ENCODE data around the gene NADK. TPM values are rescaled to one million over a fixed set of nuclear protein-coding genes. Genes with fewer than 3 reads are reported as not detected.

The NADK gene
- total and polyA plus RNA-seq, 2 of the 13 experiments (the other 11 are each of a cell fraction or from before 2014, with no cell fraction given): 56.6 to 60.1 TPM

- TF ChIP-seq, protein P1, sequence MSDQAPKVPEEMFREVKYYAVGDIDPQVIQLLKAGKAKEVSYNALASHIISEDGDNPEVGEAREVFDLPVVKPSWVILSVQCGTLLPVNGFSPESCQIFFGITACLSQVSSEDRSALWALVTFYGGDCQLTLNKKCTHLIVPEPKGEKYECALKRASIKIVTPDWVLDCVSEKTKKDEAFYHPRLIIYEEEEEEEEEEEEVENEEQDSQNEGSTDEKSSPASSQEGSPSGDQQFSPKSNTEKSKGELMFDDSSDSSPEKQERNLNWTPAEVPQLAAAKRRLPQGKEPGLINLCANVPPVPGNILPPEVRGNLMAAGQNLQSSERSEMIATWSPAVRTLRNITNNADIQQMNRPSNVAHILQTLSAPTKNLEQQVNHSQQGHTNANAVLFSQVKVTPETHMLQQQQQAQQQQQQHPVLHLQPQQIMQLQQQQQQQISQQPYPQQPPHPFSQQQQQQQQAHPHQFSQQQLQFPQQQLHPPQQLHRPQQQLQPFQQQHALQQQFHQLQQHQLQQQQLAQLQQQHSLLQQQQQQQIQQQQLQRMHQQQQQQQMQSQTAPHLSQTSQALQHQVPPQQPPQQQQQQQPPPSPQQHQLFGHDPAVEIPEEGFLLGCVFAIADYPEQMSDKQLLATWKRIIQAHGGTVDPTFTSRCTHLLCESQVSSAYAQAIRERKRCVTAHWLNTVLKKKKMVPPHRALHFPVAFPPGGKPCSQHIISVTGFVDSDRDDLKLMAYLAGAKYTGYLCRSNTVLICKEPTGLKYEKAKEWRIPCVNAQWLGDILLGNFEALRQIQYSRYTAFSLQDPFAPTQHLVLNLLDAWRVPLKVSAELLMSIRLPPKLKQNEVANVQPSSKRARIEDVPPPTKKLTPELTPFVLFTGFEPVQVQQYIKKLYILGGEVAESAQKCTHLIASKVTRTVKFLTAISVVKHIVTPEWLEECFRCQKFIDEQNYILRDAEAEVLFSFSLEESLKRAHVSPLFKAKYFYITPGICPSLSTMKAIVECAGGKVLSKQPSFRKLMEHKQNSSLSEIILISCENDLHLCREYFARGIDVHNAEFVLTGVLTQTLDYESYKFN (CRISPR knock-in tag; conservative IDR thresholded peaks at IDR 0.05): peak; percentile 41
- TF ChIP-seq TOPORS (CRISPR knock-in tag; IDR thresholded peaks at IDR 0.05) (no peak), HNF4A (CRISPR knock-in tag; IDR thresholded peaks at IDR 0.05) (peak; percentile 61), ZFP82 (CRISPR knock-in tag; IDR thresholded peaks at IDR 0.05; ENCODE audit: borderline replicate concordance) (no peak), FOXM1 (CRISPR knock-in tag; IDR thresholded peaks at IDR 0.05) (no peak), SAFB2 (CRISPR knock-in tag; IDR thresholded peaks at IDR 0.05; ENCODE audit: borderline replicate concordance, low read depth) (no peak), MZF1 (CRISPR knock-in tag; IDR thresholded peaks at IDR 0.05; ENCODE audit: borderline replicate concordance) (no peak), HES4 (CRISPR knock-in tag; IDR thresholded peaks at IDR 0.05; ENCODE audit: borderline replicate concordance) (no peak), ZBTB42 (CRISPR knock-in tag; IDR thresholded peaks at IDR 0.05) (no peak), ATF7 (IDR thresholded peaks at IDR 0.05) (no peak), ATF7 (CRISPR knock-in tag; IDR thresholded peaks at IDR 0.05) (no peak), ZFY (CRISPR knock-in tag; IDR thresholded peaks at IDR 0.05) (peak; percentile 58; the same call in 1 of the 2 replicates), SALL2 (CRISPR knock-in tag; IDR thresholded peaks at IDR 0.05) (0 out of 2 replicates have a peak, but pooled peaks have one; percentile 28), TBX2 (CRISPR knock-in tag; IDR thresholded peaks at IDR 0.05; ENCODE audit: borderline replicate concordance) (peak; percentile 73; the same call in 1 of the 2 replicates)
- TF ChIP-seq, protein P2, sequence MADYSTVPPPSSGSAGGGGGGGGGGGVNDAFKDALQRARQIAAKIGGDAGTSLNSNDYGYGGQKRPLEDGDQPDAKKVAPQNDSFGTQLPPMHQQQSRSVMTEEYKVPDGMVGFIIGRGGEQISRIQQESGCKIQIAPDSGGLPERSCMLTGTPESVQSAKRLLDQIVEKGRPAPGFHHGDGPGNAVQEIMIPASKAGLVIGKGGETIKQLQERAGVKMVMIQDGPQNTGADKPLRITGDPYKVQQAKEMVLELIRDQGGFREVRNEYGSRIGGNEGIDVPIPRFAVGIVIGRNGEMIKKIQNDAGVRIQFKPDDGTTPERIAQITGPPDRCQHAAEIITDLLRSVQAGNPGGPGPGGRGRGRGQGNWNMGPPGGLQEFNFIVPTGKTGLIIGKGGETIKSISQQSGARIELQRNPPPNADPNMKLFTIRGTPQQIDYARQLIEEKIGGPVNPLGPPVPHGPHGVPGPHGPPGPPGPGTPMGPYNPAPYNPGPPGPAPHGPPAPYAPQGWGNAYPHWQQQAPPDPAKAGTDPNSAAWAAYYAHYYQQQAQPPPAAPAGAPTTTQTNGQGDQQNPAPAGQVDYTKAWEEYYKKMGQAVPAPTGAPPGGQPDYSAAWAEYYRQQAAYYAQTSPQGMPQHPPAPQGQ (CRISPR knock-in tag; IDR thresholded peaks at IDR 0.05; ENCODE audit: borderline replicate concordance): no peak
- TF ChIP-seq, protein P3, sequence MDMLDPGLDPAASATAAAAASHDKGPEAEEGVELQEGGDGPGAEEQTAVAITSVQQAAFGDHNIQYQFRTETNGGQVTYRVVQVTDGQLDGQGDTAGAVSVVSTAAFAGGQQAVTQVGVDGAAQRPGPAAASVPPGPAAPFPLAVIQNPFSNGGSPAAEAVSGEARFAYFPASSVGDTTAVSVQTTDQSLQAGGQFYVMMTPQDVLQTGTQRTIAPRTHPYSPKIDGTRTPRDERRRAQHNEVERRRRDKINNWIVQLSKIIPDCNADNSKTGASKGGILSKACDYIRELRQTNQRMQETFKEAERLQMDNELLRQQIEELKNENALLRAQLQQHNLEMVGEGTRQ (IDR thresholded peaks at IDR 0.05; ENCODE audit: low read depth, low read length): no peak
- TF ChIP-seq, protein P3 (CRISPR knock-in tag; IDR thresholded peaks at IDR 0.05; ENCODE audit: borderline replicate concordance): peak; percentile 58; the same call in 1 of the 2 replicates
- TF ChIP-seq, protein P4, sequence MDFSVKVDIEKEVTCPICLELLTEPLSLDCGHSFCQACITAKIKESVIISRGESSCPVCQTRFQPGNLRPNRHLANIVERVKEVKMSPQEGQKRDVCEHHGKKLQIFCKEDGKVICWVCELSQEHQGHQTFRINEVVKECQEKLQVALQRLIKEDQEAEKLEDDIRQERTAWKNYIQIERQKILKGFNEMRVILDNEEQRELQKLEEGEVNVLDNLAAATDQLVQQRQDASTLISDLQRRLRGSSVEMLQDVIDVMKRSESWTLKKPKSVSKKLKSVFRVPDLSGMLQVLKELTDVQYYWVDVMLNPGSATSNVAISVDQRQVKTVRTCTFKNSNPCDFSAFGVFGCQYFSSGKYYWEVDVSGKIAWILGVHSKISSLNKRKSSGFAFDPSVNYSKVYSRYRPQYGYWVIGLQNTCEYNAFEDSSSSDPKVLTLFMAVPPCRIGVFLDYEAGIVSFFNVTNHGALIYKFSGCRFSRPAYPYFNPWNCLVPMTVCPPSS (IDR thresholded peaks at IDR 0.05): no peak
Observed at GRCh38 chr1:1778663-1779319, 521 bp upstream of the NADK start (continued).

Measured in HepG2 (cell line).